ENCODE results near the gene RBM42.

Gene RBM42

DNA sequence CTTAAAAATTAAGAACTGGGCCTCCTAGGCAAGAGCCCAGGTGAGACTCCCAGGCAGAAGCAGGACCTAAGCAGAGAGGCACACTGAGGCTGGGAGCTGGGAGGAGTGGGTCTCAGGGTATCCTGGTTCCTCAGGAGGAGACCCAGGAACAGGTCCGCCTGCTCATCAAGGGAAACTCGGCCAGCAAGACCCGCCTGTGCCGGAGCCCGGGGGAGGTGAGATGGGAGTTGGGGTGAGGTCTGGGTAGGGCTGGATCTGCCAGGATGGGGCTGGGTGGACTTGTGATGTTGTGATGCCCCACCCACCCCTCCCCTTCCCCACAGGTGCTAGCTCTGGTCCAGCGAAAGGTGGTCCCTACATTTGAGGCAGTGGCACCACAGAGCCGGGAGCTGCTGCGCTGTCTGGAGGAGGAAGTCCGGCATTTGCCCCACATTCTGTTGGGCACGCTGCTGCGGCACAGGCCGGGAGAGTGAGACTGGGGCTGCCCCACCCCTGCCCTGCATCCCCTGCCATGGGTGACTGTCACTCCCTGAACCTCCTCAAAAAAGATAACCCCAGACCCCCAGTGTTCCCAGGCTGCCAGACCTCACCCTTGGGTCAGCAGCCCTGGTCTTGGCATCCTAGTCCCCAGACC lies 9.4 kb upstream of the RBM42 start:
- DNase-seq (ENCODE audit: insufficient read length, low spot score) (no peak), FAIRE-seq (no peak)

DNA sequence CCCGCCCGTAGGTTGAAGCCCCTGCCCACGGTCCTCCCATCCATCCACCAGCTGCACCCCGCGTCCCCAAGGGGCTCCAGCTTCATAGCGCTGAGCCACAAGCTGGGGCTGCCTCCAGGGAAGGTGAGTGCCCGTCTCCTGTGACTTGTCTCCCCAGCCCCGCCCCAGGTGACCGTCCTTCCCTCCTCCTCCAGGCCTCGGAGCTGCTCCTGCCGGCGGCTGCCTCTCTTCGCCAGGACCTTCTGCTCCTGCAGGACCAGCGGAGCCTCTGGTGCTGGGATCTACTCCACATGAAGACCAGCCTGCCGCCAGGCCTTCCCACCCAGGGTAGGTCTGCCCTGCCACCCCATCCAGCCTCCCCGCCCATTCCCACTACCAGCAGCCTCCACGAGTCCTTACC lies 8.8 kb upstream of the RBM42 start:
- DNase-seq (ENCODE audit: insufficient read length, low spot score) (no peak), FAIRE-seq (no peak)

DNA sequence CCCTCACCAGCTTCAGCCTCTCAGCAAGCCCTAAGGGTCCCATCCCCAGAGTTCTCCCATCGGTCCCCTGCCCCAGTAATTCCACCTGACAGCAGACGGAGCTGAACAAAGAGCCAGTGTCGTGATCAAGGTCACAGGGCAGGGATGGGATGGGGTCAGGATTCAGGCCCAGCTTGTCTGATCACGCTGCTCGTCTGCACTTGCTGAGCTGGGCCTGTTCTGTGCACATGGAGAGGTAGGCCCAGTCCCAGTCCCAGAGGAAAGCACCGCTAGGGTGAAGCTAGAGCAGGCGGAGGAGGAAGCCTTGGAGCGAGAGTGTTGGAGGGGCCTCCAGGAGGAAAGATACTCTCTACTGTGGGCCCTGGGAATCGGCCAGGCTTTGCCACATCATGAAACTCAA lies 7.1 kb upstream of the RBM42 start:
- FAIRE-seq = no peak
- no peak for DNase-seq (ENCODE audit: insufficient read length, low spot score)

DNA sequence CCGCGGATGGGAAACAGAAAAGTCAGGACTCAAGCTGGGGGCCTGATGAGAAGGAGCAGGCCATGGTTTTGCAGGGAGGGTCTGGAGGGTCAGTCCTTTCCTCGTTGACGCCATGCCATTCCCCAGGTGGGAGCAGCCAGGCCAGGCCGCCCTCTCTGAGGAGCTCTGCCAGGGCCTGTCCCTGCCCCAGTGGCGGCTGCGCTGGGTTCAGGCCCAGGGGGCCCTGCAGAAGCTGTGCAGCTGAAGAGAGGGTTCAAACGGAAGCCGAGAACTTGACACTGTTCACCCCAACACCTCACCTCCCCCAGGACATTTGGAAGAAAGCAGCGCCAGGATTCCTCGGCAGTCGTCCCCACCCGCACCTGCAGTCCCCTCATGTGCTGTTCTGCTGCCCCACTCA lies 6.1 kb upstream of the RBM42 start:
- DNase-seq (ENCODE audit: insufficient read length, low spot score) = no peak
- no peak for FAIRE-seq

DNA sequence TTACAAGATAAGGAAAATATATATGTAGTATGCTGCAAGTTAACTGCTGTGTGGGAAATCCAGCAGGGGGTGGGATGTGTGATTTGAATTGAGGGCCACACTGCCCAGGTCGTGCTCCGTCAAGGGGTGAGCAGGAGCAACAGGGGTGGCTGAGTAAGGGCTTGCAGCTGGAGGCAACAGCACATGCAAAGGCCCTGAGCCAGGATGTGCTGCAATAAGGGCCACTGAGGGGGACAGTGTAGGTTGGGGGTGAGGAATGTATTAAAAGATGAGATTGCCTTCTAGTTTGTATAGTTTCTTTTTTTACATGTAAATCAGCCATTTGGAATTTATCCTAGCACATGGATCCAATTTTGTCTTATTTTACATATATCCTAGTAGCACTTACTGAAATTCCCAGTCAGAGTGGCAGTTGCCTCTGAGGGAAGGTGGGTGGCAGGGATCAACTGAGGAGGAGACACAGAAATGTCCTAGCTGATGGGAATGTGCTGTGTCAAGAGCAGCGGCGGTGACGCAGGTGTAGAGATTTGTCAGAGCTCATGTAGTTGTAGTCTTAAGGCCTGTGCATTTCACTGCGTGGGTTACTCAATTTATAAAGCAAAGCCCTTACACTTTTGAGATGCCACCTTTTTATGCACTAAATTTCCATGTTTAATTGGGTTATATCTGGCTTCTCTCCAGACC lies 5.4 kb upstream of the RBM42 start:
- FAIRE-seq (no peak), DNase-seq (ENCODE audit: insufficient read length, low spot score) (no peak)

DNA sequence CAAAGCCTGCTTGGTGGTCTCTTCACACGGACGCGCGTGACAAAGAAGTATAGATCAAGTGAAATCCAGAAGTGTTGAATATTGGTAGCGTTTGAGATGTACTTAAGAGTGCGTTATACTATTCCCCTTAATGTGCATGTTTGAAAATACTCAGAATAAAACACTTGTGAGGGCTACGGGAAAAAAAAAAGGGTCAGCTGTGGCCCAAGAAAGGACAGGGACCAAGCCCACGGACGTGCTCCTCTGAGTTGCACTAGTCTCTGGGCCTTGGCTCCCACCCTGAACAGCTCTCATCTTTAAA lies 622 bp upstream of the RBM42 start:
- no peak for FAIRE-seq
- DNase-seq (ENCODE audit: insufficient read length, low spot score) = no peak

DNA sequence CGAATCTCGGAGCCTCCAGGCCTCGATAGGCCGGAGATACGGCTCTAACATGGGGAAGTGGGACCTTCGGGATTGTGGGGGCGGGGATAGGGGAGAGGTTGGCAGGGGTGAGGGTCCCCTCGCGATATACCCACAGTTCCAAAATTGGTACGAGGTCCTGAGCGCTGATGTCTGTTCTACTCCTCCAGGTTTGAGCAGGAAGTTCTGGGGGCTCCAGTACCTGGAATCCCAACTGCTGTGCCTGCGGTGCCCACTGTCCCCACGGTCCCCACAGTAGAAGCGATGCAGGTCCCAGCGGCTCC lies 447 bp downstream of the RBM42 start:
- DNase-seq (ENCODE audit: insufficient read length, low spot score) (no peak), FAIRE-seq (no peak)

DNA sequence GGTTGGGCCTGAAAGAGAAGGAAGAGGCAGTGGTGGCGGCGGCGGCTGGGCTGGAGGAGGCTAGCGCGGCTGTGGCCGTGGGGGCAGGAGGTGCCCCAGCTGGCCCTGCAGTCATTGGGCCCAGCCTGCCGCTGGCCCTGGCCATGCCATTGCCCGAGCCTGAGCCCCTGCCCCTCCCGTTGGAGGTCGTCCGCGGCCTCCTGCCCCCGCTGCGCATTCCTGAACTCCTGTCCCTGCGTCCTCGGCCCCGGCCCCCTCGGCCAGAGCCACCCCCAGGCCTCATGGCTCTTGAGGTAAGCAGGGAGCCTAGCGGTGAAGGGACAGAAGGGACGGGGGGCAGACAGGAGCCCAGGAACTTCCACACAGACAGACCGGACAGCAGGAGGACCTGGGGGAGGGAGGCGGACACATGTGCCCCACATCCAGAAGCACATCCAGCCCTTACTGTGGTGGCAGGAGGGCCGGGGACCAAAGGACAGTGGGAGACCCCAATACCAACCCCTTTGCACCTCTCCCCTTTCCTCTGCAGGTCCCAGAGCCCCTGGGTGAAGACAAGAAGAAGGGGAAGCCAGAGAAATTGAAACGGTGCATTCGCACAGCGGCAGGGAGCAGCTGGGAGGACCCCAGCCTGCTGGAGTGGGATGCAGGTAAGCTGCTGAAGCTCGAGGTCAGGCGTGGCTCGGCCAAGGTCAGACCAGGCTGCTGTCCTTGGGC lies 5.0 kb downstream of the RBM42 start:
- DNase-seq (ENCODE audit: insufficient read length, low spot score) (no peak), FAIRE-seq (no peak)

DNA sequence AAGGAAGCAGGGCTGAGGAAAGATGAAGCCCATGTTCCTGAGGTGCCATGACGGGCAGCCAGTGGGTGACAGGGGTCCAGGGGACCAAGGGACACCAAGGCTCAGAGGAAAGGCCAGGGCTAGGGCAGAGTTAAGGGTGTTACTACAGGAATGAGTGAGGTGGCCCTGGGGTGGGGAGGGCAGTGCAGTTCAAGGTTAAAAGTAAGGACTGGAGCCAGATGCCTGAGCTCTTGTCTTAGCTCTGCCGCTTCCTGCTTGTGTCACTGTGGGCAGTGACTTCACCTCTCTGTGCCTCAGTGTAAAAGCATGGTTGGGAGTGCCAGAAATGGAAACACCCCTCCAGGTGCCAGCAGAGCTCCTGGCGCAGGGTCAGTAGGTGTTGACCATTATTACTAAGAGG lies 7.8 kb downstream of the RBM42 start:
- no peak for FAIRE-seq
- DNase-seq (ENCODE audit: insufficient read length, low spot score) = no peak

DNA sequence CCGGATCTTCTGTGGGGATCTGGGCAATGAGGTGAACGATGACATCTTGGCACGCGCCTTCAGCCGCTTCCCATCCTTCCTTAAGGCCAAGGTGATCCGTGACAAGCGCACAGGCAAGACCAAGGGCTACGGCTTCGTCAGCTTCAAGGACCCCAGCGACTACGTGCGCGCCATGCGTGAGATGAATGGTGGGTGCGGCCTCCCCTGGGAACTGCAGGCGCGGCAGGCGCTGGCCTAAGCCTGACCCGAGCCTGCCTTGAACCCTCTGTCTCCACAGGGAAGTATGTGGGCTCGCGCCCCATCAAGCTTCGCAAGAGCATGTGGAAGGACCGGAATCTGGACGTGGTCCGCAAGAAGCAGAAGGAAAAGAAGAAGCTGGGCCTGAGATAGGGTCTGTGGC lies 8.3 kb downstream of the RBM42 start:
- no peak for DNase-seq (ENCODE audit: insufficient read length, low spot score)
- FAIRE-seq = no peak

DNA sequence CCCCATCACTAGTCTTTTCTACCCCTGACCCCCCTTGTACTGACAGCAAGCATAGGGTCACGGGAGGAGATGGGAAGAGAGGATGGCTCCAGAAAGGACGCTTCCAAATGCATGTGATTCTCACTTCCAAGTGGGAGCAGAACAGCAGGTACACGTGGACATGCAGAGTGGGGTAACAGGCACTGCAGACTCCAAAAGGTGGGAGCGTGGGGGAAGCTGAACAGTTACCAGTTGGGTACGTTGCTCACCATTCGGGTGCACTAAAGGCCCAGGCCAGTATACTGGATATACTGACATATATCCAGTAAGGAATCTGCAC lies 10.4 kb downstream of the RBM42 start:
- DNase-seq (ENCODE audit: insufficient read length, low spot score) (no peak), FAIRE-seq (no peak)

DNA sequence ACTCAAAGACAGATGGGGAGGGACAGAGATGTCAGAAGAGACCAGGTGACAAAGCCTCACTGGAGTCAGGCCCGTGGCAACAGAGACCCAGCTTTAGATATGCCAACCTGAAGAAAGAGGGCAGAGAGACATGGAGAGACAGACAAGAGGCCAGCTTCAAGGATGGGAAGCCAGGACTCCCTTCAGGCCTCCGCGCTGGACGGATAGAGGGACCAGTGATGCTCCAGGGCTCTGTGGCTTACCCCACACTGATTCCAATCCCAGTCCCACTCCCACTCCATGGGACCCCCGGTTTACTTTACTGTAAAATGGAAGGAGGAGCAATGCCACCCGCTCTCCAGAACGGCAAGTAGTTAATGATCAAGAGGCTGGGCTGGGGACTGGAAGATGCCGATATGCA lies 11.0 kb downstream of the RBM42 start:
- FAIRE-seq (no peak), DNase-seq (ENCODE audit: insufficient read length, low spot score) (no peak)

DNA sequence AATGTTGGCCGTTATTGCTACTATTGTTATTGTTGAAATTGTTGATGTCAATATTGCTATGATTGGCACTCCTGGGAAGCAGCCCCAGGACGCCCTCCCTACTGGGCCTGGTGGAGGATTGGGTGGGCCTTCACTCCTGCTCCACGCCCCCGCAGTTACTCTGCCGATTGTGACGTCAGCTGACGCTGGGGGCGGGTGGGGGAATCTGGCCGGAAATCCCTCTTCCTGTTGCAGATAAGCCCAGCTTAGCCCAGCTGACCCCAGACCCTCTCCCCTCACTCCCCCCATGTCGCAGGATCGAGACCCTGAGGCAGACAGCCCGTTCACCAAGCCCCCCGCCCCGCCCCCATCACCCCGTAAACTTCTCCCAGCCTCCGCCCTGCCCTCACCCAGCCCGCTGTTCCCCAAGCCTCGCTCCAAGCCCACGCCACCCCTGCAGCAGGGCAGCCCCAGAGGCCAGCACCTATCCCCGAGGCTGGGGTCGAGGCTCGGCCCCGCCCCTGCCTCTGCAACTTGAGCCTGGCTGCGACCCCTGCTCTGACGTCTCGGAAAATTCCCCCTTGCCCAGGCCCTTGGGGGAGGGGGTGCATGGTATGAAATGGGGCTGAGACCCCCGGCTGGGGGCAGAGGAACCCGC lies 12.8 kb downstream of the RBM42 start, which contains the start of gene ETV2:
ETV2 (plus strand) TSS at position 231 of the 637 bp plus-strand sequence. CDS start 716 bp downstream, outside the sequence.
- DNase-seq (ENCODE audit: insufficient read length, low spot score) = no peak
- no peak for FAIRE-seq

DNA sequence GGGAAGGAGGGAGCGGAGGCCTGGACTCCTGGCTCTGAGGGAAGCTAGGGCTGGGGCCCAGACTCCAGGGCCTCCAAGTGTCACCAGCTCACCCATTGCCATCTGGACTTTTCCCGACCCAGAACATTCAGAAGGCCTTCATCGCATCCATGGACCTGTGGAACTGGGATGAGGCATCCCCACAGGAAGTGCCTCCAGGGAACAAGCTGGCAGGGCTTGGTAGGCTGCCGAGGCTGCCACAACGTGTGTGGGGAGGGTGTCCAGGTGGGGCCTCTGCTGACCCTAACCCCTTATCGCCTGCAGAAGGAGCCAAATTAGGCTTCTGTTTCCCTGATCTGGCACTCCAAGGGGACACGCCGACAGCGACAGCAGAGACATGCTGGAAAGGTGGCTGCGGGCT lies 13.5 kb downstream of the RBM42 start:
- DNase-seq (ENCODE audit: insufficient read length, low spot score) (no peak), FAIRE-seq (no peak)

DNA sequence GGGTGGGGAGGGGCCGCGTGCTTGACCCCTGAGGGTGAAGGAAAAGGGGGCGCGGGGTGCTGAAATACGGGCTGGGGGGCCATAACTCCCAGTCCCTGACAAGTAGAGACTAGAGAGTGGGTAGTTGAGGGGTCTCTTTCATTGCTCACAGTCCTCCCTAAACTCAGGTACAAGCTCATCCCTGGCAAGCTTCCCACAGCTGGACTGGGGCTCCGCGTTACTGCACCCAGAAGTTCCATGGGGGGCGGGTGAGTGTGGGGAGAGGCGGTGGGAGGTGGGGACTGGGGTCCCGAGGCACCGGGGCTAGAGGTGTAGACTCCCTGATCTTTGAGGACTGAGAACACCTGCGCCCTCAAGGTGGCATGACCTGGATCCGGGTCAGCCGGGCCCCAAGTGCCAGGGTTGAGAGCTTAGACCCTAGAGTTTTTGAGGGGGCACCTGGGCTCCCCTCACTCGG lies 14.0 kb downstream of the RBM42 start:
- DNase-seq (ENCODE audit: insufficient read length, low spot score) = no peak
- no peak for FAIRE-seq

DNA sequence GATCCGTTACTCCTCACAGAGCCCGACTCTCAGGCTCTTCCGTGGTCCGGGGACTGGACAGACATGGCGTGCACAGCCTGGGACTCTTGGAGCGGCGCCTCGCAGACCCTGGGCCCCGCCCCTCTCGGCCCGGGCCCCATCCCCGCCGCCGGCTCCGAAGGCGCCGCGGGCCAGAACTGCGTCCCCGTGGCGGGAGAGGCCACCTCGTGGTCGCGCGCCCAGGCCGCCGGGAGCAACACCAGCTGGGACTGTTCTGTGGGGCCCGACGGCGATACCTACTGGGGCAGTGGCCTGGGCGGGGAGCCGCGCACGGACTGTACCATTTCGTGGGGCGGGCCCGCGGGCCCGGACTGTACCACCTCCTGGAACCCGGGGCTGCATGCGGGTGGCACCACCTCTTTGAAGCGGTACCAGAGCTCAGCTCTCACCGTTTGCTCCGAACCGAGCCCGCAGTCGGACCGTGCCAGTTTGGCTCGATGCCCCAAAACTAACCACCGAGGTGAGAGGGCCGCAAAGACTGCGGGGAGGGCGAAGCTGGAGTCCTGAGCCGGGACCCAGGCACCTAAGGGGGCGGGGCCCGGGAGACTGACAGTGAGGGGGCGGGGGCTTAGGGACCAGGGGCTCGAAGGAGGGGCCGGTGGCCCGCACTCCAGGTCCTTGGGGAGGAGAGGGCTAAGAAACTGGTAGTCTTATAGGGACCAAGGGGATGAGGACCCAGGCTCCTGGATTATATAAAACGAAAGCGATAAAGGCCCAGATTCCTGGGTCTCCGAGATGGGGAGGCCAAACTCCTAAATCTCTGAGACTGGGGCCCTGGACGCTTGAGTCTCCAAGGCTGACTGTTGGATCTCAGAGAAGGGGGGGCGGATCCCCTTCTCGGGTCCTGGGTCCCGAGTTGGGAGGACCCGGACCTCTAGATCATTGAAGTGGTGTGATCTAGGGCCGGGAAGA lies 14.7 kb downstream of the RBM42 start:
- peak; percentile 86 for DNase-seq (ENCODE audit: insufficient read length, low spot score)

DNA sequence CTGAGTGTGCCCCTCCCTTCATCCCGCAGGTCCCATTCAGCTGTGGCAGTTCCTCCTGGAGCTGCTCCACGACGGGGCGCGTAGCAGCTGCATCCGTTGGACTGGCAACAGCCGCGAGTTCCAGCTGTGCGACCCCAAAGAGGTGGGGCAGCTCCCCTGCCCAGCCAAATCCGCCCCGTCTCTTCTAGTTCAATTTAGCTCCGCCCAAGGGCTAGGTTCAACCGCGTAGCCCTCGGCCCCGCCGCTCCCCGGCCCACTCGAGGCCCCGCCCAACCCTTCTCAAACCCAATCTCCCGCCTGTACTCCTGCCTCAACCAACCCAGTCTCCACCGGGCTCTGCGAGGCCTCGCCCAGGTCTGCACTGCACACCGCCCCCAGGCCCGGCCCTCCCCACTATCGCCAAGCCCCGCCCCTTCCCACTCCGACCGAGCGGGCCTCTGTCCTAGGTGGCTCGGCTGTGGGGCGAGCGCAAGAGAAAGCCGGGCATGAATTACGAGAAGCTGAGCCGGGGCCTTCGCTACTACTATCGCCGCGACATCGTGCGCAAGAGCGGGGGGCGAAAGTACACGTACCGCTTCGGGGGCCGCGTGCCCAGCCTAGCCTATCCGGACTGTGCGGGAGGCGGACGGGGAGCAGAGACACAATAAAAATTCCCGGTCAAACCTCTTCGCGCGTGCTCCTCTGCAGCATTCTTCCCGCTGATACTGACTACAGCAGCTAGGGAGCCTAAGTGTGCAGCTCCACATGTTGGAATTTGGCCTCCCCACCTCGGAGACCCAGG lies 15.6 kb downstream of the RBM42 start:
- peak; percentile 91 for FAIRE-seq

More for the DNA sequence above, 14.7 kb downstream of the RBM42 start:
- peak; percentile 87 for FAIRE-seq

DNA sequence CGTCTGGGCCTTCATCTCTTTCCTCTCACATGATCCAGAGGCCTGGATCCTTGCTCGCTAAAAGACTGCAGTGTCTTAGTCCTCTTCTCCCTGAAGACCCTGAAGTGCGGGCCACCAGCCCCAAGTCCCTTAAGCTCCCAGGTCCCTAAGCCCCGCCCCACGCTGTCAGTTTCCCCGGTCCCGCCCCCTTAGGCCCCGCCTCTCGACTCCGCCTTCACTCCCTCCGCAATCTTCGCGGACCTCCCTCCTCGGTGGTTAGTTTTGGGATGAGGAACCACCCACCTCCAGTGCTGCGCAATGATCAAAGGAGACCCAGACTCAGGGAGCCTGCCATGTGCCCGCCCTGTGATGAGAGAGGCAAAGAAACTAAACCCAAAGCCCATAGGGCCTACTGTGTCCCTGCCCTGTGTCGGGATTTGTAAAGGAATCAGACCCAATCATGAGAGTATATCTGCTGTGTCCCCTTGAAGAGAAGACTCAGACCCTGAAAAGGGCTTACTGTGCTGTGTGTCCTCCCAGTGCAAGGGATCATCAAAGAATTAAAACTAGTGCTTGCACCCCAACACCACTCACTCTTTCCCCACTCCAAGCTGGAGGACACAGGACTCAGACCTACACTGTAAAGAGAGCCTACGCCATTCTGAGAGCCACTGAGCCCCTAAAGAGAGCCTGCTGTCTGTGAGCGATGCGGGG lies 16.3 kb downstream of the RBM42 start:
- no peak for DNase-seq (ENCODE audit: insufficient read length, low spot score)
- FAIRE-seq = peak; percentile 83

More for the DNA sequence above, 15.6 kb downstream of the RBM42 start:
- peak; percentile 86 for DNase-seq (ENCODE audit: insufficient read length, low spot score)
